ENCODE measurements around the gene GRIN2A.

GRIN2A gene

GRCh38 chr16:10013364-10013763, 168.9 kb downstream of the GRIN2A start:
- ATAC-seq, result no peak
- TF ChIP-seq PPARA (CRISPR knock-in tag; IDR thresholded peaks at IDR 0.05; ENCODE audit: borderline replicate concordance), result no peak
- TF ChIP-seq ZFP30 (CRISPR knock-in tag; IDR thresholded peaks at IDR 0.05), result no peak
- no peak for TF ChIP-seq RARB (CRISPR knock-in tag; IDR thresholded peaks at IDR 0.05)
- no peak for TF ChIP-seq POU6F1 (CRISPR knock-in tag; IDR thresholded peaks at IDR 0.05; ENCODE audit: borderline replicate concordance, low read depth)
- no peak for TF ChIP-seq ZNF70 (CRISPR knock-in tag; IDR thresholded peaks at IDR 0.05)
- no peak for TF ChIP-seq BACH2 (CRISPR knock-in tag; IDR thresholded peaks at IDR 0.05; ENCODE audit: borderline replicate concordance)
- no peak for TF ChIP-seq CSDC2 (CRISPR knock-in tag; IDR thresholded peaks at IDR 0.05)
- TF ChIP-seq ZFP3 (CRISPR knock-in tag; IDR thresholded peaks at IDR 0.05), result no peak
- no peak for TF ChIP-seq ARNTL (CRISPR knock-in tag; IDR thresholded peaks at IDR 0.05; ENCODE audit: borderline replicate concordance, low read depth)
- TF ChIP-seq SNAI2 (CRISPR knock-in tag; IDR thresholded peaks at IDR 0.05), result no peak
- no peak for TF ChIP-seq PATZ1 (CRISPR knock-in tag; IDR thresholded peaks at IDR 0.05; ENCODE audit: borderline replicate concordance)

GRCh38 chr16:10009684-10010083, 172.5 kb downstream of the GRIN2A start:
- TF ChIP-seq ISL1 (CRISPR knock-in tag; IDR thresholded peaks at IDR 0.05) (no peak), TSHZ2 (CRISPR knock-in tag; IDR thresholded peaks at IDR 0.05) (no peak), SNAI2 (CRISPR knock-in tag; IDR thresholded peaks at IDR 0.05) (no peak), CREB5 (CRISPR knock-in tag; IDR thresholded peaks at IDR 0.05; ENCODE audit: low read depth) (no peak), ZNF70 (CRISPR knock-in tag; IDR thresholded peaks at IDR 0.05) (no peak), POU6F1 (CRISPR knock-in tag; IDR thresholded peaks at IDR 0.05; ENCODE audit: borderline replicate concordance, low read depth) (no peak), ZC3H10 (CRISPR knock-in tag; IDR thresholded peaks at IDR 0.05) (no peak), PPARA (CRISPR knock-in tag; IDR thresholded peaks at IDR 0.05; ENCODE audit: borderline replicate concordance) (no peak), ZFP30 (CRISPR knock-in tag; IDR thresholded peaks at IDR 0.05) (no peak), CSDC2 (CRISPR knock-in tag; IDR thresholded peaks at IDR 0.05) (no peak), RARB (CRISPR knock-in tag; IDR thresholded peaks at IDR 0.05) (no peak), ZFP3 (CRISPR knock-in tag; IDR thresholded peaks at IDR 0.05) (no peak), GLIS3 (CRISPR knock-in tag; IDR thresholded peaks at IDR 0.05) (no peak), TCF4 (CRISPR knock-in tag; IDR thresholded peaks at IDR 0.05; ENCODE audit: borderline replicate concordance) (no peak), PATZ1 (CRISPR knock-in tag; IDR thresholded peaks at IDR 0.05; ENCODE audit: borderline replicate concordance) (no peak), ARNTL (CRISPR knock-in tag; IDR thresholded peaks at IDR 0.05; ENCODE audit: borderline replicate concordance, low read depth) (no peak)
- no peak for ATAC-seq

- ATAC-seq, result no peak
- TF ChIP-seq ZC3H10 (CRISPR knock-in tag; IDR thresholded peaks at IDR 0.05), result no peak
- no peak for TF ChIP-seq CREB5 (CRISPR knock-in tag; IDR thresholded peaks at IDR 0.05; ENCODE audit: low read depth)
- no peak for TF ChIP-seq PPARA (CRISPR knock-in tag; IDR thresholded peaks at IDR 0.05; ENCODE audit: borderline replicate concordance)
- TF ChIP-seq TOX (CRISPR knock-in tag; IDR thresholded peaks at IDR 0.05; ENCODE audit: borderline replicate concordance), result no peak
- TF ChIP-seq ZFP30 (CRISPR knock-in tag; IDR thresholded peaks at IDR 0.05), result no peak
- TF ChIP-seq RARB (CRISPR knock-in tag; IDR thresholded peaks at IDR 0.05), result no peak
- TF ChIP-seq ZNF70 (CRISPR knock-in tag; IDR thresholded peaks at IDR 0.05), result no peak
- TF ChIP-seq ZFP3 (CRISPR knock-in tag; IDR thresholded peaks at IDR 0.05), result no peak
- no peak for TF ChIP-seq ESRRG (CRISPR knock-in tag; IDR thresholded peaks at IDR 0.05)
- TF ChIP-seq TCF4 (CRISPR knock-in tag; IDR thresholded peaks at IDR 0.05; ENCODE audit: borderline replicate concordance), result no peak
- no peak for TF ChIP-seq BACH2 (CRISPR knock-in tag; IDR thresholded peaks at IDR 0.05; ENCODE audit: borderline replicate concordance)
- no peak for TF ChIP-seq CSDC2 (CRISPR knock-in tag; IDR thresholded peaks at IDR 0.05)
- no peak for TF ChIP-seq TSHZ2 (CRISPR knock-in tag; IDR thresholded peaks at IDR 0.05)
Observed at GRCh38 chr16:10003486-10003885, 178.7 kb downstream of the GRIN2A start.

Measured in SK-N-SH treated with all-trans-retinoic acid at 6 μM for 48 hours (cell line).